HUDEP-2 (cell line): Measurements from ENCODE around the gene DNAJB1.
"Not testable (repeated sequence)": the region's sequence is repeated elsewhere in the genome, so short reads cannot be mapped to it uniquely, and the experiment has no call there.

Experiments
- DNase-seq, 76 experiments: peaks; one replicate each; lab custom pipeline; 2025; ENCODE audit not compliant: unreplicated experiment in 76 of 76; lab: John Stamatoyannopoulos, UW

The DNAJB1 gene

GRCh38 chr19:14526423-14526822 is 8.2 kb upstream of the DNAJB1 start:
- no peak for DNase-seq

GRCh38 chr19:14525729-14526128 is 7.5 kb upstream of the DNAJB1 start:
- DNase-seq, result no peak

- no peak for DNase-seq
These were observed 2.3 kb upstream of the DNAJB1 start for GRCh38 chr19:14520543-14520942.

GRCh38 chr19:14519860-14520407 is 1.7 kb upstream of the DNAJB1 start:
- no peak for DNase-seq

GRCh38 chr19:14519245-14519859 is 1.2 kb upstream of the DNAJB1 start:
- no peak for DNase-seq

GRCh38 chr19:14517446-14517839 is 754 bp downstream of the DNAJB1 start:
- no peak for DNase-seq

GRCh38 chr19:14516746-14517438 is 1.3 kb downstream of the DNAJB1 start:
- DNase-seq, result peak in 4 of 76 experiments; percentile 11 to 36 (median 20)

- peak in 1 of 76 experiments; percentile 24 for DNase-seq
These were observed 2.1 kb downstream of the DNAJB1 start for GRCh38 chr19:14516048-14516534.

GRCh38 chr19:14515501-14516047 is 2.6 kb downstream of the DNAJB1 start:
- DNase-seq, result no peak

GRCh38 chr19:14514215-14514863 is 3.9 kb downstream of the DNAJB1 start:
- DNase-seq, result peak in 13 of 76 experiments; percentile 15 to 57 (median 29)

GRCh38 chr19:14512406-14512961 is 5.7 kb downstream of the DNAJB1 start:
- no peak for DNase-seq

GRCh38 chr19:14511229-14511593 is 7.0 kb downstream of the DNAJB1 start:
- DNase-seq, result no peak

GRCh38 chr19:14510311-14511228 is 7.6 kb downstream of the DNAJB1 start:
- DNase-seq, result no peak

GRCh38 chr19:14507704-14508542 is 10.3 kb downstream of the DNAJB1 start:
- DNase-seq, result no peak

GRCh38 chr19:14505488-14506239 is 12.5 kb downstream of the DNAJB1 start:
- peak in 59 of 76 experiments; percentile 16 to 77 (median 55) for DNase-seq

GRCh38 chr19:14504575-14504974 is 13.6 kb downstream of the DNAJB1 start:
- DNase-seq, result not testable (repeated sequence)

- no peak for DNase-seq
These were observed 14.9 kb downstream of the DNAJB1 start for GRCh38 chr19:14503285-14503684.
